HCT116 (cell line): ENCODE data around the gene SNRPA1. TPM values are rescaled to one million over a fixed set of nuclear protein-coding genes. Genes with fewer than 3 reads are reported as not detected.
A peak's percentile ranks its signal among the peaks of the same experiment; 100 is the strongest.

Experiments
- ATAC-seq: fragments of 200-7000 bp; cut with Tn5 transposase; 2 replicates; pipeline ENCODE4 v1.9.1; 2020; ENCODE audit warnings: mild to moderate bottlenecking, moderate library complexity
- BruUV-seq: library from RNA; stranded (reverse); fragments of 400-500 nt; replicated peaks from 2 replicates; lab custom pipeline; 2021; lab: Mats Ljungman, UMichigan
- CTCF ChIA-PET: fragments of 300-600 bp; sonication (Branson Sonifier 250); formaldehyde crosslinking; loops from one replicate; lab custom pipeline; 2021; ENCODE audit warnings: antibody characterized with exemption; lab: Charles Lee
- POLR2A ChIA-PET: fragments of 300-600, 350-600 bp; sonication (Branson Sonifier 250); formaldehyde crosslinking; loops from one replicate; lab custom pipeline; 2021; ENCODE audit warnings: antibody characterized with exemption; lab: Charles Lee
- RAD21 ChIA-PET, 2 experiments: fragments of 300-600 bp; sonication (Branson Sonifier 250); formaldehyde crosslinking; loops; one replicate each; lab custom pipeline; 2023; ENCODE audit warnings: low total read pairs in 2 of 2; ENCODE audit not compliant: uncharacterized antibody in 2 of 2, unreplicated experiment in 2 of 2, low non-redundant PET in 1 of 2; lab: Charles Lee
- DNase-seq: peaks from one replicate; pipeline ENCODE4 v3.0.0-alpha.2; 2010; ENCODE audit warnings: low read depth, low spot score
- H2AFZ ChIP-seq: fragments of 200-600 bp; shearing (Covaris generic), sonication (generic); 2 replicates; pipeline ENCODE4 v1.6.1; 2017; ENCODE audit warnings: low read depth, mixed run types, mixed read lengths, antibody characterized with exemption, low read length; ENCODE audit not compliant: poor library complexity, severe bottlenecking
- H3K27ac ChIP-seq: 2 replicates; pipeline ENCODE4 v1.5.1; 2012; ENCODE audit warnings: low read depth, low read length
- H3K27me3 ChIP-seq: fragments of 200-600 bp; sonication (generic); 2 replicates; pipeline ENCODE4 v1.6.1; 2016; ENCODE audit warnings: mixed run types, low read length, mixed read lengths; ENCODE audit not compliant: insufficient read depth
- H3K36me3 ChIP-seq, 2 experiments: fragments of 200-500 bp in 1 of 2; fragments of 200-600 bp in 1 of 2; sonication (Bioruptor generic) in 1 of 2; sonication (generic) in 1 of 2; 2 replicates each; pipeline versions ENCODE4 v1.5.1 to v1.6.1; 2014 to 2016; ENCODE audit warnings: low read length in 2 of 2, inconsistent platforms in 1 of 2, mixed read lengths in 1 of 2, mixed run types in 1 of 2; ENCODE audit not compliant: insufficient read depth in 2 of 2, control insufficient read depth in 1 of 2
- H3K4me1 ChIP-seq, 2 experiments: fragments of 200-600 bp in 1 of 2; sonication (generic) in 1 of 2; 2 replicates each; pipeline versions ENCODE4 v1.5.1 to v1.6.1; 2012 to 2017; ENCODE audit warnings: low read length in 2 of 2, inconsistent platforms in 1 of 2, mild to moderate bottlenecking in 1 of 2, mixed read lengths in 1 of 2, mixed run types in 1 of 2, moderate library complexity in 1 of 2; ENCODE audit not compliant: insufficient read depth in 2 of 2, control insufficient read depth in 1 of 2
- H3K4me2 ChIP-seq: fragments of 200-600 bp; sonication (generic); 2 replicates; pipeline ENCODE4 v1.6.1; 2017; ENCODE audit warnings: mixed run types, low read length, mixed read lengths
- H3K4me3 ChIP-seq, 2 experiments: fragments of 200-600 bp in 1 of 2; sonication (generic) in 1 of 2; replicated peaks in 1 of 2; 2 replicates each; pipeline ENCODE4 v1.5.1; 2011 to 2016; ENCODE audit warnings: low read length in 2 of 2, control low read depth in 1 of 2, low read depth in 1 of 2, mild to moderate bottlenecking in 1 of 2, mixed read lengths in 1 of 2, mixed run types in 1 of 2
- H3K79me2 ChIP-seq: fragments of 200-600 bp; sonication (generic); 2 replicates; pipeline ENCODE4 v1.6.1; 2017; ENCODE audit warnings: mild to moderate bottlenecking, mixed run types, low read length, moderate library complexity, mixed read lengths; ENCODE audit not compliant: insufficient read depth
- H3K9ac ChIP-seq: fragments of 200-600 bp; sonication (generic); 2 replicates; pipeline ENCODE4 v1.6.1; 2016; ENCODE audit warnings: low read length, mixed read lengths
- H3K9me2 ChIP-seq: fragments of 200-600 bp; sonication (generic), shearing (Covaris generic); 2 replicates; pipeline ENCODE4 v1.6.1; 2017; ENCODE audit warnings: mixed run types, mild to moderate bottlenecking, moderate library complexity; ENCODE audit not compliant: insufficient read depth
- H3K9me3 ChIP-seq, 2 experiments: fragments of 200-500 bp in 1 of 2; fragments of 200-600 bp in 1 of 2; sonication (Bioruptor generic) in 1 of 2; sonication (generic) in 1 of 2; 2 replicates each; pipeline ENCODE4 v1.6.1; 2014 to 2017; ENCODE audit warnings: low read length in 2 of 2, mixed read lengths in 2 of 2, inconsistent platforms in 1 of 2, low read depth in 1 of 2, mild to moderate bottlenecking in 1 of 2, mixed run types in 1 of 2, moderate library complexity in 1 of 2; ENCODE audit not compliant: control insufficient read depth in 1 of 2, insufficient read depth in 1 of 2
- H4K20me1 ChIP-seq: fragments of 200-600 bp; sonication (generic), shearing (Covaris generic); 2 replicates; pipeline ENCODE4 v1.6.1; 2017; ENCODE audit warnings: mixed run types, mild to moderate bottlenecking, moderate library complexity; ENCODE audit not compliant: insufficient read depth
- REST ChIP-seq: IDR thresholded peaks from 2 replicates; pipeline ENCODE4 v1.6.1; 2012; ENCODE audit warnings: low read depth
- intact Hi-C: fragments of 100-400 bp; cut with micrococcal nuclease; formaldehyde crosslinking; loops from 2 replicates; pipeline ENCODE4 v1.10.0; 2022
- total RNA-seq: library from RNA; stranded (reverse); gene quantifications from one replicate; pipeline ENCODE4 v1.2.1, GENCODE V29; 2021; ENCODE audit not compliant: unreplicated experiment
- TF ChIP-seq, protein P1 (sequence below): IDR thresholded peaks from 2 replicates; pipeline ENCODE4 v1.6.1; 2012

SNRPA1 gene
- total RNA-seq, 1 experiment from 2014 or later, result 104 TPM

DNA sequence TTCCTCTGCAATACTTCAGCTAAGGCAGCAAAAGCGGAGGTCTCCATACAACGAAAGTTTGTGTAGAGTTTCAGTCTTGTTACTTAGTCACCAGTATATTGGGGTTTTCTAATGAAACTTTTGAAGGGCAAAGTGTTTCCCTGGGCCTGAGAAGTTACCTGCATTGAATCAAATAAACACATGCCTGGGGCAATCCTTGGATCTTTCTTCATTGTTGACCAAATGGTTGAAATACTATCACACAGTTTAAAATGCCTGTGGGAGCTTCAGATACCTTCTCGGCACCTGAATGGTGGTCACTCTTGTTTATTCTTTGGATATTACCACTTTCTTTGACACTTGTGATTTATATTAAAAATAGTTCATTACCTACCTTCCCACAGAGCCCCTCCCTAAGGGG lies 42.2 kb downstream of the SNRPA1 start:
- ChIA-PET POLR2A (interaction anchor here (1.7 kb wide), 1 partner anchor 236 kb away, joined by 6 read pairs; no protein-coding TSS in a partner anchor), RAD21 (no interaction called here), CTCF (interaction anchor here (1.5 kb wide), 1 partner anchor 163 kb away, joined by 4 read pairs; no protein-coding TSS in a partner anchor)
- no peak for TF ChIP-seq REST
- TF ChIP-seq, protein P1, sequence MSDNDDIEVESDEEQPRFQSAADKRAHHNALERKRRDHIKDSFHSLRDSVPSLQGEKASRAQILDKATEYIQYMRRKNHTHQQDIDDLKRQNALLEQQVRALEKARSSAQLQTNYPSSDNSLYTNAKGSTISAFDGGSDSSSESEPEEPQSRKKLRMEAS, result 0 out of 2 replicates have a peak, but pooled peaks have one; percentile 20
- intact Hi-C loops, result loop anchor here (5.0 kb wide), 1 partner anchor 336 kb away; the partner anchor contains the start of gene LRRK1
- Histone ChIP-seq H3K4me3 (peak overlapping the region; percentile 72 to 93), H3K27ac (peak overlapping the region; percentile 81; the same call in 1 of the 2 replicates), H2AFZ (peak overlapping the region; percentile 88), H3K79me2 (peaks cover 33% of the 10 kb centered on the region), H3K36me3 (peaks cover 2 to 5% of the 10 kb centered on the region in 2 experiments; a peak in 3 of 4 replicates), H3K4me2 (peak overlapping the region; percentile 96), H3K9ac (peak overlapping the region; percentile 75), H3K27me3 (no peaks in the 10 kb centered on the region), H3K4me1 (peaks cover 13 to 21% of the 10 kb centered on the region in 2 experiments), H3K9me2 (no peaks in the 10 kb centered on the region), H3K9me3 (no peaks in the 10 kb centered on the region), H4K20me1 (peaks cover 10% of the 10 kb centered on the region; the same call in 1 of the 2 replicates)
- ATAC-seq, result no peak
- no peak for DNase-seq
- no TSS peak for BruUV-seq
